ENCODE measurements around the gene CAPN12. TPM values are rescaled to one million over a fixed set of nuclear protein-coding genes. Genes with fewer than 3 reads are reported as not detected.
"Not testable (repeated sequence)": the region's sequence is repeated elsewhere in the genome, so short reads cannot be mapped to it uniquely, and the experiment has no call there.

Gene CAPN12
- total RNA-seq, 1 experiment from 2014 or later = 58.5 TPM

- no TSS peak for BruUV-seq (replicated peaks)
- Histone ChIP-seq H3K27me3 (ENCODE audit: control insufficient read depth, insufficient read depth, low read length) (no peaks in the 10 kb centered on the region), H3K4me3 (ENCODE audit: low read depth in 2 of 2, low read length in 2 of 2) (no peak overlapping the region), H3K36me3 (ENCODE audit: control insufficient read depth, insufficient read depth, low read length) (no peaks in the 10 kb centered on the region), H3K4me1 (ENCODE audit: control insufficient read depth, insufficient read depth, low read length) (peaks cover 9% of the 10 kb centered on the region), H3K9me3 (ENCODE audit: control insufficient read depth, insufficient read depth, low read depth, low read length) (no peaks in the 10 kb centered on the region), H3K27ac (ENCODE audit: low read length) (no peak overlapping the region)
- in situ Hi-C loops (cut with HindIII; ENCODE audit: low pct_unique_long_range_greater_than_20kb, low sequenced_read_pairs) = loop anchor here (25.0 kb wide), 1 partner anchor 1002 kb away; the partner anchor contains the start of gene LEUTX
- intact Hi-C loops (cut with micrococcal nuclease; ENCODE audit: unreplicated experiment) = no loop called here
- TF ChIP-seq POLR2AphosphoS5 (IDR thresholded peaks at IDR 0.05; ENCODE audit: low read depth, low read length) = no peak
- no peak for TF ChIP-seq REST (IDR thresholded peaks at IDR 0.05; ENCODE audit: insufficient read depth in 1 of 2, low read depth in 2 of 2, low read length in 1 of 2)
- TF ChIP-seq SIN3A (IDR thresholded peaks at IDR 0.05; ENCODE audit: borderline replicate concordance, insufficient read depth, low read depth, low read length) = no peak
- no peak for TF ChIP-seq CTCF (IDR thresholded peaks at IDR 0.05)
- TF ChIP-seq TCF7L2 (IDR thresholded peaks at IDR 0.05; ENCODE audit: low read depth, low read length) = no peak
- no peak for DNase-seq (ENCODE audit: low read depth, low spot score)
- CTCF ChIA-PET = interaction anchor here (0.6 kb wide), 1 partner anchor 72 kb away, joined by 4 read pairs; no protein-coding TSS in a partner anchor
- no peak for ATAC-seq
- POLR2A ChIA-PET = interaction anchor here (0.6 kb wide), 1 partner anchor 64 kb away, joined by 3 read pairs; no protein-coding TSS in a partner anchor
Measured at GRCh38 chr19:38785187-38785699, 41.0 kb upstream of the CAPN12 start.

GRCh38 chr19:38784224-38784623, 40.0 kb upstream of the CAPN12 start:
- in situ Hi-C loops (cut with HindIII; ENCODE audit: low pct_unique_long_range_greater_than_20kb, low sequenced_read_pairs) = loop anchor here (25.0 kb wide), 1 partner anchor 1003 kb away; the partner anchor contains the start of gene LEUTX
- H3K27me3 ChIP-seq (ENCODE audit: control insufficient read depth, insufficient read depth, low read length) = no peaks in the 10 kb centered on the region
- ATAC-seq (no peak), DNase-seq (ENCODE audit: low read depth, low spot score) (no peak)
- ChIA-PET CTCF (interaction anchor here (1.0 kb wide), 1 partner anchor 14 kb away, joined by 4 read pairs; no protein-coding TSS in a partner anchor), POLR2A (interaction anchor here (0.6 kb wide), 1 partner anchor 153 kb away, joined by 15 read pairs; no protein-coding TSS in a partner anchor)
- intact Hi-C loops (cut with micrococcal nuclease; ENCODE audit: unreplicated experiment) = no loop called here
- BruUV-seq (replicated peaks) = no TSS peak
- no peak overlapping the region for H3K4me3 ChIP-seq (ENCODE audit: low read depth in 2 of 2, low read length in 2 of 2)
- TF ChIP-seq SIN3A (IDR thresholded peaks at IDR 0.05; ENCODE audit: borderline replicate concordance, insufficient read depth, low read depth, low read length) = no peak
- TF ChIP-seq REST (IDR thresholded peaks at IDR 0.05; ENCODE audit: insufficient read depth in 1 of 2, low read depth in 2 of 2, low read length in 1 of 2) = no peak
- TF ChIP-seq POLR2AphosphoS5 (IDR thresholded peaks at IDR 0.05; ENCODE audit: low read depth, low read length) = no peak
- TF ChIP-seq TCF7L2 (IDR thresholded peaks at IDR 0.05; ENCODE audit: low read depth, low read length) = no peak
- no peak for TF ChIP-seq CTCF (IDR thresholded peaks at IDR 0.05)
- no peaks in the 10 kb centered on the region for H3K36me3 ChIP-seq (ENCODE audit: control insufficient read depth, insufficient read depth, low read length)
- no peak overlapping the region for H3K27ac ChIP-seq (ENCODE audit: low read length)
- no peaks in the 10 kb centered on the region for H3K9me3 ChIP-seq (ENCODE audit: control insufficient read depth, insufficient read depth, low read depth, low read length)
- peaks cover 9% of the 10 kb centered on the region for H3K4me1 ChIP-seq (ENCODE audit: control insufficient read depth, insufficient read depth, low read length)

GRCh38 chr19:38782212-38782611, 37.9 kb upstream of the CAPN12 start:
- ChIA-PET POLR2A (interaction anchor here (1.2 kb wide), 1 partner anchor 114 kb away, joined by 10 read pairs; no protein-coding TSS in a partner anchor), CTCF (interaction anchor here (0.7 kb wide), 1 partner anchor 96 kb away, joined by 6 read pairs; the partner anchor contains the start of gene RINL)
- H3K27me3 ChIP-seq (ENCODE audit: control insufficient read depth, insufficient read depth, low read length); intact Hi-C loops (cut with micrococcal nuclease; ENCODE audit: unreplicated experiment); H3K27ac ChIP-seq (ENCODE audit: low read length); BruUV-seq (replicated peaks); H3K4me1 ChIP-seq (ENCODE audit: control insufficient read depth, insufficient read depth, low read length); DNase-seq (ENCODE audit: low read depth, low spot score); H3K4me3 ChIP-seq (ENCODE audit: low read depth in 2 of 2, low read length in 2 of 2); ATAC-seq; H3K9me3 ChIP-seq (ENCODE audit: control insufficient read depth, insufficient read depth, low read depth, low read length); H3K36me3 ChIP-seq (ENCODE audit: control insufficient read depth, insufficient read depth, low read length): not testable (repeated sequence)
- in situ Hi-C loops (cut with HindIII; ENCODE audit: low pct_unique_long_range_greater_than_20kb, low sequenced_read_pairs) = loop anchor here (25.0 kb wide), 1 partner anchor 1005 kb away; the partner anchor contains the start of gene LEUTX
